SJSA1 (cell line): ENCODE results near the gene LRRC4C. TPM values are rescaled to one million over a fixed set of nuclear protein-coding genes. Genes with fewer than 3 reads are reported as not detected.

Experiments used
- DNase-seq, 2 experiments: peaks; one replicate each; pipeline ENCODE4 v3.0.0-alpha.2; 2015 to 2020; ENCODE audit warnings: low spot score in 2 of 2, low read depth in 1 of 2
- H3K27ac ChIP-seq: fragments of 250-450 bp; sonication (Bioruptor Pico); 2 replicates; pipeline ENCODE4 v1.5.1; 2020; ENCODE audit warnings: mild to moderate bottlenecking, moderate library complexity
- H3K27me3 ChIP-seq: fragments of 250-450 bp; sonication (Bioruptor Pico); replicated peaks from 2 replicates; pipeline ENCODE4 v1.5.1; 2020; ENCODE audit warnings: mild to moderate bottlenecking, moderate library complexity
- H3K36me3 ChIP-seq: fragments of 250-450 bp; sonication (Bioruptor Pico); 2 replicates; pipeline ENCODE4 v1.5.1; 2020; ENCODE audit warnings: mild to moderate bottlenecking
- H3K4me1 ChIP-seq: fragments of 250-450 bp; sonication (Bioruptor Pico); replicated peaks from 2 replicates; pipeline ENCODE4 v1.6.1; 2021; ENCODE audit warnings: mild to moderate bottlenecking
- H3K4me3 ChIP-seq: fragments of 250-450 bp; sonication (Bioruptor Pico); 2 replicates; pipeline ENCODE4 v1.5.1; 2020; ENCODE audit warnings: mild to moderate bottlenecking
- H3K9me3 ChIP-seq: fragments of 250-450 bp; sonication (Bioruptor Pico); replicated peaks from 2 replicates; pipeline ENCODE4 v1.5.1; 2020; ENCODE audit warnings: mild to moderate bottlenecking
- total RNA-seq: library from RNA; depleted of rRNA; stranded (reverse); fragments of >200 nt; shearing (Covaris generic); gene quantifications from 2 replicates; pipeline ENCODE4 v1.2.3, GENCODE V29; 2014

Gene LRRC4C
- total RNA-seq, 1 experiment from 2014 or later: not detected

GRCh38 chr11:41074318-41074717 is 385.1 kb downstream of the LRRC4C start:
- H3K27ac ChIP-seq: no peak overlapping the region
- DNase-seq: no peak
- no peaks in the 10 kb centered on the region for H3K9me3 ChIP-seq
- H3K4me3 ChIP-seq: no peak overlapping the region
- H3K27me3 ChIP-seq: peaks cover 3% of the 10 kb centered on the region
- H3K36me3 ChIP-seq: no peaks in the 10 kb centered on the region
- no peaks in the 10 kb centered on the region for H3K4me1 ChIP-seq

GRCh38 chr11:41065432-41065831 is 394.0 kb downstream of the LRRC4C start:
- Histone ChIP-seq H3K27ac (no peak overlapping the region), H3K27me3 (peaks cover 17% of the 10 kb centered on the region), H3K4me3 (no peak overlapping the region)

GRCh38 chr11:41058138-41058537 is 401.3 kb downstream of the LRRC4C start:
- Histone ChIP-seq H3K27me3 (no peaks in the 10 kb centered on the region; the same call in none of the 2 replicates), H3K36me3 (no peaks in the 10 kb centered on the region), H3K9me3 (no peaks in the 10 kb centered on the region), H3K4me3 (no peak overlapping the region), H3K4me1 (no peaks in the 10 kb centered on the region), H3K27ac (no peak overlapping the region)
- DNase-seq: no peak

More at GRCh38 chr11:41065432-41065831, 394.0 kb downstream of the LRRC4C start:
- H3K9me3 ChIP-seq: 0 out of 2 replicates have a peak, but pooled peaks cover 3% of the 10 kb centered on the region
- DNase-seq: no peak
- H3K36me3 ChIP-seq: no peaks in the 10 kb centered on the region
- no peaks in the 10 kb centered on the region for H3K4me1 ChIP-seq

- H3K4me1 ChIP-seq: no peaks in the 10 kb centered on the region
- no peaks in the 10 kb centered on the region for H3K36me3 ChIP-seq
- no peak for DNase-seq
- peaks cover 3% of the 10 kb centered on the region for H3K27me3 ChIP-seq
- H3K9me3 ChIP-seq: no peaks in the 10 kb centered on the region
- H3K4me3 ChIP-seq: no peak overlapping the region
- no peak overlapping the region for H3K27ac ChIP-seq
Observed at GRCh38 chr11:41056892-41057569, 402.4 kb downstream of the LRRC4C start.

GRCh38 chr11:41053894-41054293 is 405.6 kb downstream of the LRRC4C start:
- Histone ChIP-seq H3K27ac (no peak overlapping the region), H3K27me3 (peaks cover 6% of the 10 kb centered on the region; the same call in 1 of the 2 replicates), H3K4me1 (no peaks in the 10 kb centered on the region), H3K9me3 (no peaks in the 10 kb centered on the region), H3K4me3 (no peak overlapping the region), H3K36me3 (no peaks in the 10 kb centered on the region)
- DNase-seq: no peak

GRCh38 chr11:41051919-41052635 is 407.4 kb downstream of the LRRC4C start:
- no peak overlapping the region for H3K4me3 ChIP-seq
- H3K27ac ChIP-seq: no peak overlapping the region
- no peaks in the 10 kb centered on the region for H3K4me1 ChIP-seq
- H3K27me3 ChIP-seq: peaks cover 6% of the 10 kb centered on the region; the same call in 1 of the 2 replicates
- no peaks in the 10 kb centered on the region for H3K9me3 ChIP-seq
- no peak for DNase-seq
- no peaks in the 10 kb centered on the region for H3K36me3 ChIP-seq

GRCh38 chr11:41050791-41051190 is 408.7 kb downstream of the LRRC4C start:
- Histone ChIP-seq H3K4me3 (no peak overlapping the region), H3K4me1 (no peaks in the 10 kb centered on the region), H3K27ac (no peak overlapping the region), H3K36me3 (no peaks in the 10 kb centered on the region), H3K27me3 (peaks cover 6% of the 10 kb centered on the region; the same call in 1 of the 2 replicates), H3K9me3 (no peaks in the 10 kb centered on the region)
- DNase-seq: no peak

GRCh38 chr11:41047229-41047628 is 412.2 kb downstream of the LRRC4C start:
- H3K27me3 ChIP-seq: peaks cover 8% of the 10 kb centered on the region; the same call in 1 of the 2 replicates
- no peaks in the 10 kb centered on the region for H3K36me3 ChIP-seq
- H3K4me3 ChIP-seq: no peak overlapping the region
- DNase-seq: no peak
- no peaks in the 10 kb centered on the region for H3K9me3 ChIP-seq
- H3K4me1 ChIP-seq: no peaks in the 10 kb centered on the region
- H3K27ac ChIP-seq: no peak overlapping the region

- peaks cover 4% of the 10 kb centered on the region; the same call in 1 of the 2 replicates for H3K27me3 ChIP-seq
- no peaks in the 10 kb centered on the region for H3K9me3 ChIP-seq
- no peaks in the 10 kb centered on the region for H3K4me1 ChIP-seq
- H3K4me3 ChIP-seq: no peak overlapping the region
- DNase-seq: no peak
- H3K27ac ChIP-seq: no peak overlapping the region
- no peaks in the 10 kb centered on the region for H3K36me3 ChIP-seq
Observed at GRCh38 chr11:41045266-41045665, 414.2 kb downstream of the LRRC4C start.

GRCh38 chr11:41044747-41045146 is 414.7 kb downstream of the LRRC4C start:
- peaks cover 4% of the 10 kb centered on the region; the same call in 1 of the 2 replicates for H3K27me3 ChIP-seq

GRCh38 chr11:41042688-41043087 is 416.8 kb downstream of the LRRC4C start:
- no peaks in the 10 kb centered on the region for H3K36me3 ChIP-seq
- H3K27me3 ChIP-seq: peaks cover 16% of the 10 kb centered on the region; the same call in 1 of the 2 replicates
- H3K9me3 ChIP-seq: no peaks in the 10 kb centered on the region
- H3K4me3 ChIP-seq: no peak overlapping the region
- H3K4me1 ChIP-seq: no peaks in the 10 kb centered on the region
- no peak overlapping the region for H3K27ac ChIP-seq
- DNase-seq: no peak

More at GRCh38 chr11:41044747-41045146, 414.7 kb downstream of the LRRC4C start:
- H3K36me3 ChIP-seq: no peaks in the 10 kb centered on the region
- no peak overlapping the region for H3K27ac ChIP-seq
- no peak overlapping the region for H3K4me3 ChIP-seq
- DNase-seq: no peak
- H3K4me1 ChIP-seq: no peaks in the 10 kb centered on the region
- no peaks in the 10 kb centered on the region for H3K9me3 ChIP-seq

- no peak for DNase-seq
- Histone ChIP-seq H3K9me3 (no peaks in the 10 kb centered on the region), H3K4me3 (no peak overlapping the region), H3K4me1 (no peaks in the 10 kb centered on the region), H3K36me3 (no peaks in the 10 kb centered on the region), H3K27me3 (peaks cover 23% of the 10 kb centered on the region; the same call in 1 of the 2 replicates), H3K27ac (no peak overlapping the region)
Observed at GRCh38 chr11:41040474-41040873, 419.0 kb downstream of the LRRC4C start.

- Histone ChIP-seq H3K27me3 (peaks cover 23% of the 10 kb centered on the region; the same call in 1 of the 2 replicates), H3K27ac (no peak overlapping the region), H3K4me1 (no peaks in the 10 kb centered on the region), H3K36me3 (no peaks in the 10 kb centered on the region), H3K4me3 (no peak overlapping the region), H3K9me3 (no peaks in the 10 kb centered on the region)
- DNase-seq: no peak
Observed at GRCh38 chr11:41039592-41039991, 419.9 kb downstream of the LRRC4C start.

GRCh38 chr11:41031551-41032060 is 427.8 kb downstream of the LRRC4C start:
- DNase-seq: no peak
- Histone ChIP-seq H3K9me3 (no peaks in the 10 kb centered on the region), H3K27me3 (peaks cover 3% of the 10 kb centered on the region; the same call in 1 of the 2 replicates), H3K4me1 (no peaks in the 10 kb centered on the region), H3K36me3 (no peaks in the 10 kb centered on the region), H3K4me3 (no peak overlapping the region), H3K27ac (no peak overlapping the region)
